Neuronal stem cell (in vitro differentiated cells): ENCODE measurements around the gene TNFSF18.

Experiments
- DNase-seq: peaks from one replicate; pipeline ENCODE4 v3.0.0-alpha.2; 2013; ENCODE audit warnings: low spot score
- H2AFZ ChIP-seq: one replicate; pipeline ENCODE4 v1.6.1; 2013; ENCODE audit warnings: mild to moderate bottlenecking, low read length, inconsistent platforms
- H2AK5ac ChIP-seq: 2 replicates; pipeline ENCODE4 v1.6.1; 2013; ENCODE audit warnings: low read depth, mild to moderate bottlenecking, inconsistent platforms, low read length, moderate library complexity, mixed read lengths
- H2BK120ac ChIP-seq: 2 replicates; pipeline ENCODE4 v1.6.1; 2013; ENCODE audit warnings: low read depth, mild to moderate bottlenecking, inconsistent platforms, low read length, moderate library complexity, mixed read lengths
- H2BK12ac ChIP-seq: one replicate; pipeline ENCODE4 v1.6.1; 2013; ENCODE audit warnings: low read length, inconsistent platforms
- H2BK15ac ChIP-seq: 2 replicates; pipeline ENCODE4 v1.6.1; 2013; ENCODE audit warnings: mild to moderate bottlenecking, low read length, inconsistent platforms, mixed read lengths
- H2BK5ac ChIP-seq: one replicate; pipeline ENCODE4 v1.6.1; 2013; ENCODE audit warnings: inconsistent platforms, mild to moderate bottlenecking, low read length, moderate library complexity
- H3K14ac ChIP-seq: one replicate; pipeline ENCODE4 v1.6.1; 2013; ENCODE audit warnings: low read length, inconsistent platforms
- H3K18ac ChIP-seq: 2 replicates; pipeline ENCODE4 v1.6.1; 2013; ENCODE audit warnings: low read length, inconsistent platforms
- H3K23ac ChIP-seq: 2 replicates; pipeline ENCODE4 v1.6.1; 2013; ENCODE audit warnings: low read depth, mild to moderate bottlenecking, mixed read lengths, low read length, inconsistent platforms; ENCODE audit not compliant: poor library complexity
- H3K27ac ChIP-seq: replicated peaks from 3 replicates; pipeline ENCODE4 v1.5.1; 2013; ENCODE audit warnings: low read length, inconsistent platforms
- H3K27me3 ChIP-seq, 3 experiments: 2 replicates each; pipeline ENCODE4 v1.6.1; 2013; ENCODE audit warnings: low read length in 3 of 3, mild to moderate bottlenecking in 2 of 3, inconsistent platforms in 1 of 3, low read depth in 1 of 3, mixed read lengths in 1 of 3, moderate library complexity in 1 of 3; ENCODE audit not compliant: control insufficient read depth in 3 of 3, insufficient read depth in 3 of 3
- H3K36me3 ChIP-seq, 2 donors: replicated peaks in 1 of 2; 2 replicates each; pipeline ENCODE4 v1.6.1; 2013; ENCODE audit warnings: low read length in 2 of 2; ENCODE audit not compliant: control insufficient read depth in 2 of 2, insufficient read depth in 2 of 2
- H3K4ac ChIP-seq: 2 replicates; pipeline ENCODE4 v1.6.1; 2013; ENCODE audit warnings: inconsistent platforms, mild to moderate bottlenecking, low read length, moderate library complexity
- H3K4me1 ChIP-seq, 2 donors: 1 replicate in 1 of 2; 2 replicates in 1 of 2; pipeline ENCODE4 v1.6.1; 2013; ENCODE audit warnings: low read length in 2 of 2, low read depth in 1 of 2; ENCODE audit not compliant: control insufficient read depth in 2 of 2, insufficient read depth in 1 of 2
- H3K4me2 ChIP-seq: one replicate; pipeline ENCODE4 v1.6.1; 2013; ENCODE audit warnings: mild to moderate bottlenecking, low read length, inconsistent platforms; ENCODE audit not compliant: insufficient read depth, poor library complexity, severe bottlenecking
- H3K4me3 ChIP-seq, 2 donors: 2 replicates each; pipeline ENCODE4 v1.5.1; 2013; ENCODE audit warnings: low read length in 2 of 2, mild to moderate bottlenecking in 2 of 2, inconsistent platforms in 1 of 2, moderate library complexity in 1 of 2
- H3K79me1 ChIP-seq: one replicate; pipeline ENCODE4 v1.6.1; 2013; ENCODE audit warnings: low read depth, mild to moderate bottlenecking, inconsistent platforms, low read length, moderate library complexity
- H3K9ac ChIP-seq: one replicate; pipeline ENCODE4 v1.6.1; 2013; ENCODE audit warnings: mild to moderate bottlenecking, low read depth, low read length, inconsistent platforms; ENCODE audit not compliant: poor library complexity
- H3K9me3 ChIP-seq, 2 donors: replicated peaks in 1 of 2; 2 replicates each; pipeline versions ENCODE3 to v1.6.1; 2013; ENCODE audit warnings: low read length in 2 of 2, mild to moderate bottlenecking in 2 of 2, inconsistent platforms in 1 of 2, low read depth in 1 of 2, mixed read lengths in 1 of 2, moderate library complexity in 1 of 2; ENCODE audit not compliant: control insufficient read depth in 2 of 2, insufficient read depth in 1 of 2
- H4K8ac ChIP-seq: one replicate; pipeline ENCODE4 v1.6.1; 2013; ENCODE audit warnings: low read depth, mild to moderate bottlenecking, inconsistent platforms, low read length, moderate library complexity
- H4K91ac ChIP-seq: one replicate; pipeline ENCODE4 v1.6.1; 2013; ENCODE audit warnings: low read length, low read depth, mild to moderate bottlenecking, inconsistent platforms; ENCODE audit not compliant: poor library complexity
- WGBS, 2 donors: extraction: QIAGEN DNeasy Blood & Tissue Kit; methylation state at CpG; one replicate each; pipeline ENCODE4 v1.1.7; 2013; ENCODE audit warnings: missing lambda C conversion rate in 2 of 2, mixed read lengths in 1 of 2; ENCODE audit not compliant: insufficient read length in 2 of 2, insufficient replicate concordance in 1 of 2; ENCODE audit errors: extremely low coverage in 2 of 2; 5-methylcytosine and 5-hydroxymethylcytosine counted together

The TNFSF18 gene

DNA sequence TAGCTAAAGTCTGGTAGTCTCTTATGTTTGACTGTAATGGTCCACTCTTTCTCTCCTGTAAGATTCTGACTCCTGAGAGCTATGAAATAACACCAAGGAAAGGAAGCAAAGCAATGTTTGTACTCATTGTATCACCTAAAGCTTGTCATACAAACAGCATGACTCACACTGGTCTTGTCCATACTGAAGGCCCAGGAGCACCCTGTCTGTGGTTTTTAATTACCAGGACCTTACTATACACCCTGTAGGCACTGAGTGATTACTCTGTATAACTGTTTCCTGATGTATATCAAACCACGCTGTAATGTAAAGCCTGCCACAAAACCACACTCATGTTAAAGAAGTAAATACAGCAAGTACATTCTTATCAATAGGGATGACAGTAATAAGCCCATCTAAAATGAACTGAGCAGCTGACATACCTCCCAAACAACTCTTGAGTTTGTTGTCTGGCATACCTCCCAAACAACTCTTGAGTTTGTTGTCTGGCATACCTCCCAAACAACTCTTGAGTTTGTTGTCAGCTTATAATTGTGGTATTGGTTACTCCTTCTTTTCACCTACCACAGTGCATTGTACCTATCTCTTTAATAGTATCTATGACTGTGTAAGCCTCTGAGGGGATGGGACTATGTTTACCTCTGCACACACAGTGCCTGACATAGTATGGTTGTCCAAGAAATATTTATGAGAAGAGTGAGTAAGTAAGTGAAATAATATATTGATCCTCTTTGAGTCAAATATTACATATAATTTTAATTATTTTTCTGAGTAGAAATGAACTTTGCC is 11.6 kb upstream of the TNFSF18 start:
- H3K23ac ChIP-seq, result no peak overlapping the region
- no peak overlapping the region for H4K91ac ChIP-seq
- H2AK5ac ChIP-seq, result no peak overlapping the region
- no peak overlapping the region for H4K8ac ChIP-seq
- H3K9me3 ChIP-seq, result no peaks in the 10 kb centered on the region
- no peaks in the 10 kb centered on the region for H3K36me3 ChIP-seq
- H2BK120ac ChIP-seq, result no peak overlapping the region
- no peak overlapping the region for H2AFZ ChIP-seq
- H3K27me3 ChIP-seq, result no peaks in the 10 kb centered on the region
- H2BK5ac ChIP-seq, result no peak overlapping the region
- no peak overlapping the region for H3K4ac ChIP-seq
- no peaks in the 10 kb centered on the region for H3K79me1 ChIP-seq
- no peak overlapping the region for H3K4me2 ChIP-seq
- DNase-seq, result no peak
- no CpG with 5 or more reads among the region's 1 CpG for WGBS, 2 donors
- no peak overlapping the region for H3K27ac ChIP-seq
- no peak overlapping the region for H2BK12ac ChIP-seq
- no peak overlapping the region for H3K4me3 ChIP-seq
- no peak overlapping the region for H3K9ac ChIP-seq
- H3K18ac ChIP-seq, result no peak overlapping the region
- H3K14ac ChIP-seq, result no peak overlapping the region
- H3K4me1 ChIP-seq, result no peaks in the 10 kb centered on the region
- no peak overlapping the region for H2BK15ac ChIP-seq

DNA sequence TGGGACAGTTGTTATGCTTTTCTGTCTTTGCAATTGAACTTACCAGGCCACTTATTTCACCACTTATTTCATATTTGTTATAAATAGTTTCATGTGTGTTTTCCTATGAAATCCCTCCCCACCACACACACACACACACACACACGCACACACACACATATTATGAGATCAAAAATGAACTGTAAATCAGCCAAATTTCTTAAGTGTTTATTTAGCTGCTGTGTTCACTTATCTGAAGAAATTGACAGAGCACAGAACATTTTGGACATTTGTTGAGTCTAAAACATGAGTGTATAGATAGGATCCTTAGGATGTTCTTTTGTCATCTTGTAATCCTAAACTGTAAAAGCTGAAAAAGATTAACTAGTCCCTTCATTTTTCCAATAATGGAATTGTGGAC is 7.8 kb upstream of the TNFSF18 start:
- Histone ChIP-seq H2BK120ac (no peak overlapping the region), H4K8ac (no peak overlapping the region), H3K4ac (no peak overlapping the region), H3K4me2 (no peak overlapping the region), H3K23ac (no peak overlapping the region), H2BK12ac (no peak overlapping the region), H3K14ac (no peak overlapping the region), H3K27me3 (no peaks in the 10 kb centered on the region), H3K27ac (no peak overlapping the region), H2AK5ac (no peak overlapping the region), H2BK15ac (no peak overlapping the region), H2BK5ac (no peak overlapping the region), H3K79me1 (no peaks in the 10 kb centered on the region), H3K36me3 (no peaks in the 10 kb centered on the region), H3K9me3 (no peaks in the 10 kb centered on the region), H3K4me1 (no peaks in the 10 kb centered on the region), H3K9ac (no peak overlapping the region), H3K4me3 (no peak overlapping the region), H2AFZ (no peak overlapping the region), H4K91ac (no peak overlapping the region), H3K18ac (no peak overlapping the region)
- DNase-seq, result no peak
- no CpG with 5 or more reads among the region's 1 CpG for whole genome bisulfite sequencing, 2 donors

GRCh38 chr1:173057984-173058383 is 7.2 kb upstream of the TNFSF18 start:
- no peak overlapping the region for H3K9ac ChIP-seq
- no peaks in the 10 kb centered on the region for H3K27me3 ChIP-seq
- DNase-seq, result no peak
- no peak overlapping the region for H4K91ac ChIP-seq
- no peak overlapping the region for H3K23ac ChIP-seq
- H3K4me1 ChIP-seq, result no peaks in the 10 kb centered on the region
- H3K4me3 ChIP-seq, result no peak overlapping the region
- no peak overlapping the region for H2AFZ ChIP-seq
- no peaks in the 10 kb centered on the region for H3K79me1 ChIP-seq
- H3K27ac ChIP-seq, result no peak overlapping the region
- no peak overlapping the region for H3K4me2 ChIP-seq
- no peak overlapping the region for H2BK12ac ChIP-seq
- H3K9me3 ChIP-seq, result no peaks in the 10 kb centered on the region
- no peak overlapping the region for H3K18ac ChIP-seq
- no peak overlapping the region for H2AK5ac ChIP-seq
- H4K8ac ChIP-seq, result no peak overlapping the region
- H3K14ac ChIP-seq, result no peak overlapping the region
- no peak overlapping the region for H3K4ac ChIP-seq
- H2BK15ac ChIP-seq, result no peak overlapping the region
- H2BK5ac ChIP-seq, result no peak overlapping the region
- no peaks in the 10 kb centered on the region for H3K36me3 ChIP-seq
- H2BK120ac ChIP-seq, result no peak overlapping the region

GRCh38 chr1:173056365-173056764 is 5.6 kb upstream of the TNFSF18 start:
- no peak overlapping the region for H3K9ac ChIP-seq
- WGBS, 2 donors, result no CpG with 5 or more reads among the region's 1 CpG
- no peak overlapping the region for H3K27ac ChIP-seq
- H3K9me3 ChIP-seq, result no peaks in the 10 kb centered on the region
- no peak overlapping the region for H3K4me3 ChIP-seq
- H2BK5ac ChIP-seq, result no peak overlapping the region
- H2AFZ ChIP-seq, result no peak overlapping the region
- no peaks in the 10 kb centered on the region for H3K79me1 ChIP-seq
- no peak overlapping the region for H2BK120ac ChIP-seq
- no peak overlapping the region for H3K4me2 ChIP-seq
- H2BK15ac ChIP-seq, result no peak overlapping the region
- no peaks in the 10 kb centered on the region for H3K36me3 ChIP-seq
- no peak overlapping the region for H4K91ac ChIP-seq
- no peak overlapping the region for H4K8ac ChIP-seq
- H3K4ac ChIP-seq, result no peak overlapping the region
- no peaks in the 10 kb centered on the region for H3K4me1 ChIP-seq
- H2BK12ac ChIP-seq, result no peak overlapping the region
- H3K18ac ChIP-seq, result no peak overlapping the region
- no peak overlapping the region for H2AK5ac ChIP-seq
- no peak overlapping the region for H3K14ac ChIP-seq
- no peak for DNase-seq
- no peaks in the 10 kb centered on the region for H3K27me3 ChIP-seq
- H3K23ac ChIP-seq, result no peak overlapping the region
